NCI-H82 treated with DMSO at 0.1 percent for 48 hours (cell line): Measurements from ENCODE around the gene KLHDC8B.

Experiments
- DNase-seq: peaks from one replicate; lab custom pipeline; 2025; ENCODE audit not compliant: unreplicated experiment; lab: John Stamatoyannopoulos, UW

KLHDC8B gene

DNA sequence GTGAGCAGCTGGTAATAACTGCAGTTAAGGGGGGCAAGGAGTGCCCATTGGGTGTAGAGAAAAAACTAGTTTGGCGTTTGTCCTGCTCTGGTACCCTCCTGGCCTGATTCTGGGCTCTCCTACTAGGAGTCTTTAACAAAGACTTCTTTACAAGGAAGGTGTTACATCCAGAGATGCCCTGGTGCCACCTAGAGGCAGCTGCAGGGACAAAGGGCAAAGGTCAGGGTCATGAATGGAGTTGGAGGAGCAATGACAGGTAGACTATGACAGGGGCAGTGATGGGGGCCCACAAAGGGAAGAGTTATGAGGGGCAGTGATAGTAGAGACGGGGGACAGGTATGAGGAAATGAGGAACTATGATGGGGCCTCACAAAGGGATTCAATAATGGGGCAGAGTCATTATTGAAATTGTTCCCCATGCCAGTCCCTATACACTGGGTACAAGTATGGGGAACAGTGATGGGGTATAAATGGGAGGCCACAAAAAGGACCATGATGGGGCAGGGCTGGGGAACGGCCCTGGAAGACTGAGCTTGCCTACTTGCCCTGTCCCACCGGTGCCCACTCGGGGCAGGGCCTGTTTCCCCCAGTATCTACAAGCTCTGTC, 13.2 kb upstream of the KLHDC8B start:
- peak; percentile 1 for DNase-seq

DNA sequence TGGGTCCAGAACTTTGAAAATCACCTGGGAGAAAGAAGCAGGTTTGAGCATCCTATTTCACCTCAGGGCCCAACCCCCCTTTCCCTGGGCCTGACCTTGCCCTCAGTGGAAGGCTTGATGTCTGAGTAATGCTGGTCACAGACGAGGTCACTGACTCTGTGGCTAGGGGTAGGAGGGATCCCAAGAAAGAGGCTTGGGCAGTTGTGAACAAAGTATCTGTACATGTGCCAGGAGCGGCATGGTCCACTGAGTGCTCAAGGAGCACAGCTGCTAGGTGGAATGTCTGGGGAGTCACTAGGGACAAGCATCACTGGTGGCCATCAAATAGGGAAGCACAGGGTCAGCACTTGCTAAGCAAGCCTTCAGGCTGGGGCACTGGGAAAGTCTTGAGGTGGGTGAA, 12.6 kb upstream of the KLHDC8B start:
- no peak for DNase-seq

DNA sequence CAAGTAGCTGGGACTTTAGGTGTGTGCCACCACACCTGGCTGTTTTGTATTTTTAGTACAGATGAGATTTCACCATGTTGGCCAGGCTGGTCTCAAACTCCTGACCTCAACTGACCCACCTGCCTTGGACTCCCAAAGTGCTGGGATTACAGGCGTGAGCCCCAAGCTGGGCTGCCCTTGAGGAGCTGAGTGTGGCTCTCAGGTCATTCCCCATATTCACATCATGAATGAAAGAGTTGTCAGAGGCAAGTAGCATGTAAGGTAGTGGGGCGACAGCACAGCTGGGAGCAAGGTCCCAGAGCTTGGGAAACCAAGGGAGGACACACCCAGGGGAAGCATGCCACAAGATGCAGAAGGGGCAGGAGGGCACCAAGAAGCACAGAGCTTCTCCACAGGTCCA, 10.2 kb upstream of the KLHDC8B start:
- DNase-seq, result no peak

DNA sequence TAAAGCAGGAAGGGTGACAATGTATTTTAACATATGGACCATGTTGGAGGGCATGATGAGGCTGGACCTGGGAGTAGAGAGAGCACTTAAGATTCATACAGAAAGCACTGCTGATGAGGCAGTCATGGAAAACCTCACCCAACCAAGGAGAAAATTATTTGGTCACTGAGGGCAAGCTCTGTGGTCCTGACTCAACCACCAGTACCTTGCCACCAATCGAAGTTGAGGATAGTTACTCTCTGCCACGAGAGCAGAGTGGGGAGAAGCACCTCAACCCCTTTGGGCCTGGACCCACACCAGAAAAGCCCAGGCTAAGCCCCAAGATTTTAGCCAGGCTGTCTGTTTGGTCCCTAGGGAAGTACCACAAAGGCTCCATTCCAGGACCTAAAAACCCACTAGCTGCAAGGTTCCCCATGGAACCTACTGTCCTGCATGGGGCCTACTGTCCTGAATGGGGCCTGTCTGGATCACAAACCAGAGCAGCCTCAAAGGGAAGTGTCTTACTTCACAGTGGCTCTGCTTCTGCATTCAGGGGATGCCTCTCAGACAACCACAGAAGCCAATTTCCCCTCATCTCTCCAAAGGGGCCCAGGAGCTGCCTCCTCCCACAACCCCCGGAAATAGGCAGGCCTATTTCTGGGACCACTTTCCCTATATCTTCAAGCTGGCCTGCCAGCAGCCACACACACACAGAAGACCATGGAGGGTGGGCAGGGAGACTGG, 9.4 kb upstream of the KLHDC8B start:
- no peak for DNase-seq

DNA sequence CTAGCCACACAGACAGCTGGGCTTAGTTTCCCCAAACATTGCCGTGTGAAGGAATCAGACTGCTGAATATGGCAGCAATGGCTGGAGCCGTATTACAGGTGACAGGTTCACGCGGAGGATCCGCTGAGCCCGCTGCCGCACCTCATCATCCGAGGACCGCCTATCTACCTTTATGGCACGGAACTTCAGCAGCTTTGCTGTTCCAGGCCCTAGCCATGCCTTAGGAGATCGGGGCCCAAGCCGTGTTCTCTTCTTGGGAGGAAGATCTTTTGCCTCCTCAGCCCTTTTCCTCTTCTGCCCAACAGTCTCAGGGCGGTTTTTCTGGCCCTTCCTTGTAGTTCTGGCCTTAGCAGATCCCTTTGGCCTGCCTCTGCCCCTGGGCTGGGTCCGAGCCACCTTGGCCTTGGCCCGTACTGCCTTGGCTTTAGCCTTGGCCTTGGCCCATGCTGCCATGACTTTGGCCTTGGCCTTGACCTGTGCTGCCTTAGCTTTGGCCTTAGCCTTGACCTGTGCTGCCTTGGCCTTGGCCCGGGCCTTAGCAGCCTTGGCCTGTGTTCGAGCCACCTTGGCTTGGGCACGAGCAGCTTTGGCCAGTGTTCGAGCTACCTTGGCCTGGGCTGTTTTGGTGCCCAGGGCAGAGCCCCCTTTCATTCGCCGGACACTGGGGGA, 8.5 kb upstream of the KLHDC8B start:
- no peak for DNase-seq

DNA sequence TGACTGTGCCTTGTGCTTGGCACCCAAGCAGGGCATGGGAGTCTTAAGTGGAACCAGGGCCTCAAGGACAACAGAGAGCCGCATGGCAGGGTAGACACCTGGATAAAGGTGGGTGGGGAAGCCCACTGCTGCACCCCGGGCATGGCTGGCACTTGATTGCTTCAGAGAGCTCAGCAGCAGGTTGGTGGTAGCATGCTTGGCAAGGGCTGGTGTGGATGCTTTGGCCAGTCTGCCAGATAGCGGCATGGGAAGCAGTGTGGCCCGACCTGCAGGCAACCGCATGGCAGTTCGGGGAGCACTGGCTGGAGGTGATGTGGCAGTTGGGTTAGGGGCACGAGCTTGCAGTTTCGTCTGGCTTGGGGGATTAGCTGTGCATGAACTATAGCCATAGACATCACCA, 7.8 kb upstream of the KLHDC8B start:
- DNase-seq, result no peak

DNA sequence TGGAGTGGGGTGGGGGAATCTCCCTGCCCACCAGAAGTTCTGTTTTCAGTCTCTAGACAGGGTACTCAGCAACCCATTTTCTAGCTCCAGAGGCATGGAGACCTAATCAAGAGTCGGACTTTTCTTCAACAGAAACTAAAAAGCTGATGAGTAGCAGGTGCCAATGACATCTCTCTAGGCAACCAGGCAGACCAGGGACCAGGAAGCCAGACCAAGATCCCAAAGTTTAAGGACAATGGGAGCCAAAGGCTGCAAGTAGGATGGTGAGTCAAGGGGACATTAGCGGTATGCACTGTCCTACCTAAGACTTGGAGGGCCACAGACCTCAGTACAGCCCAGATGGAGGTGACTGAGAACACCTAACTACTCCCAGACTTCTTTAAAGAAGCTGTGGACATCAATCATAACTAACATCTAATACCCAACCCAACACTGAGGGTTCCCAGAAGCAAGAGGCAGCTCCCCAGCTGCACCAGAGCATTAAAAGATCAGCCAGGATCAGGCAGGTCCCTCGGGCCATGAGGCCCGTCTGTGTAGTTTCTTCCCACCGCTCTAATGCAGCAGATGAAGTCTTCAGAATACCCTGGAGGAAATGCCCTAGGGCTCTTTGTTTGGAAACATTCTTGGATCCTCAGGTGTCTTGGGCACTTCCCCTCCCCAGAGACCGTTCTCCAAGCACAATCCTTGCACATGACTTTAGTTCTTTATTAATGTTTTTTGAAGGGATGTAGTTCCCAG, 6.2 kb upstream of the KLHDC8B start:
- DNase-seq, result no peak

DNA sequence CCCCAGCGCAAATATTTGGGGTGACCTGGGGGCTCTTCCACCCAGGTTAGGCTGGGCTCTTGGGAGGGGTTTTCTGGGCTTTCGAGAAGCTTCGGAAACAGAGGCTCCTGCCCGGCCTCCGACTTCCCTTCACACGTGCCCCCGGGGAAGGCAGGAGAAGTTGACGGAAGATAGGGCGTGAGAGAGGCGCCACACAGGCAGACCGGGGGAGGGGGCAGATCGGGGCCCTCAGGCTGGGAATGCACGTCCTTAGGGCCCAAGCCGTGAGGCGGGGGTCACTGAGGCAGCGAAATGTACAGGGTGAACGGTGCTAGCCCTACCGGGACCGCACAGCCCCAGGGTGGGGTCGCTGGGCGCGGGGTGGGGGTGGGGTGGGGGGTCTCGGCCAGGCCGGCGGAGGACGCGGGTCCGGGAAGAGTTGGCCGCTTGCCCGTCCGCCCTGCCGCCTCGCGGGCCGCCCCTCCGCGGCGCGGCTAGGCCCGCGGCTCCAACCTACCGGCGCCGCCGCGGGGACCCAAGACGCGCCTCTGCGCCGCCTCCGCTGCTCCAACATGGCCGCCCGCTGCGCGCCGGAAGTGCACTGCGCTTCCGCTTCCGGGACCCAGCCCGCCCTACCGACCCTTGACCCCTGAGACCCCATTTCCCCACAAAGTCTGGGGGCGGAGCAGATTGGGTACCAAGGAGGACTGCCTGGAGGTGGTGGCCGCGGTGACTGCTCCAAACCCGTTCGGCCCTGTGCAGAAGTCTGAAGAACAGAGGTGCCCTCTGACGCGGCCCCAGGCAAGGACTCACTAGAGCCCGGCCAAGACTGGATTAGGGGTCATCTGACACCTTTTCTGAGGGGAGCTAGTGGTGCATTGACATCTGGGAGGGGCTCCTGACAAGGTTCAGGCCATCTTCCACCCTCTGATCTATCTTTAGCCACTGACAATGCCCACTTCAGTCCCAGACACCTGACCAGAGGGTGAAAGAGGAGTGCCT, 5.3 kb upstream of the KLHDC8B start, which contains the start of gene CCDC71:
CCDC71 (minus strand) TSS at position 561 of the 981 bp plus-strand sequence. CDS start 2,123 bp downstream, outside the sequence.
- DNase-seq, result no peak

DNA sequence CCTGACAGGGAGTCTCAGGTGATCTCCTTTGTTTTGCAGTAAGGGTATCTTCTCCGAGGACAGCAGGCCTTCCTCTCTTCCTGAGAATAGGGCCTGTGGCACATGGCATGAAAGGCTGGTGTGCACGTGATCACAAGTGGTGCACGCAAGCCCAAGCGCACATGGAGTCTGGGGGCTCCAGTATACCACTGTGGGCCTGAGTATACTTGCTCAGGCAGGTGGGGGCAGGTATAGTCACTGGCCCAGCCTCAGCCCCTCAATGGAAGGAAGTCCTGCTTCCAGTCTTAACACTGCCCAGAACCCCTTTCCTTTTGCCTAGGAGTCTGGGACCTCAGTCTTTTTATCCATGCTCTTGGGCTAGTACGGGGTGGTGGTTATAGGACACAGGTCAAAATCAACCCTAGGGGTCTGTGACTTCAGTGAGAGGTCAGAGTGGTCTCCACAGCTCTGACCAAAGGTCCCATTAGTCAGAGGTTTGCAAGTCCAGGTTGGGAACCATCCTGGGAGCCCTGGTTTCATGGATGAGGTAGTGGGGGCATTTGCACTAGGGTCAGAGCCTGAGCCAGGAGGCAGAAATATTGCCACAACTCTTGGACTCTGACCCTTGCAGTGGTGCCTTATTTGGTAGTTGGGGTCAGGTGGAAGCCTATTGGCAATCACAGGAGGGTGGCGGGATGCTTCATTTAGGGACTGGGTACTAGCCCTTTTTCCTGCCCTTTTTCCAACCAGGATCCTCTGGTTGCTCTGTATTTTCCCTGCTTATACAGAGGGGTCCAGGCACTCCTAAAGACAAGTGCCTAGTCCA, 4.4 kb upstream of the KLHDC8B start:
- no peak for DNase-seq

DNA sequence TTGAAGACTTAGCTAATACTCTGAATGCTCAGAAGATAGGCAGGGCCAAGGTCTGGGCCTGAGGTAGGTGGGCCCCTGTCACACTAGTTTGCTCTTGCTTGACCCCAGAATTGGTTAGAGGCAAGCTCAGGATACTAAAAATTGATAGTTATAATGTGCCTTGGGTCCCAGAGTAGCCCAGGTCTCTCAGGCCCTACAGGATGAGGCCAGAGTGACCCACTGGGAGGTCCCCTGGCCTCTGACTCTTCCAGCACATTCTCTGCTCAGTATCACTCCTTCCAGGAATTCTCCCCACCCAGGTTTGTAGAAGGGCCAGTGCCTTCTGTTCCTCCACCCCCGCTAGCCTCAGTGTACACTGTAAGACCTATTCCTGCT, 667 bp upstream of the KLHDC8B start:
- no peak for DNase-seq

DNA sequence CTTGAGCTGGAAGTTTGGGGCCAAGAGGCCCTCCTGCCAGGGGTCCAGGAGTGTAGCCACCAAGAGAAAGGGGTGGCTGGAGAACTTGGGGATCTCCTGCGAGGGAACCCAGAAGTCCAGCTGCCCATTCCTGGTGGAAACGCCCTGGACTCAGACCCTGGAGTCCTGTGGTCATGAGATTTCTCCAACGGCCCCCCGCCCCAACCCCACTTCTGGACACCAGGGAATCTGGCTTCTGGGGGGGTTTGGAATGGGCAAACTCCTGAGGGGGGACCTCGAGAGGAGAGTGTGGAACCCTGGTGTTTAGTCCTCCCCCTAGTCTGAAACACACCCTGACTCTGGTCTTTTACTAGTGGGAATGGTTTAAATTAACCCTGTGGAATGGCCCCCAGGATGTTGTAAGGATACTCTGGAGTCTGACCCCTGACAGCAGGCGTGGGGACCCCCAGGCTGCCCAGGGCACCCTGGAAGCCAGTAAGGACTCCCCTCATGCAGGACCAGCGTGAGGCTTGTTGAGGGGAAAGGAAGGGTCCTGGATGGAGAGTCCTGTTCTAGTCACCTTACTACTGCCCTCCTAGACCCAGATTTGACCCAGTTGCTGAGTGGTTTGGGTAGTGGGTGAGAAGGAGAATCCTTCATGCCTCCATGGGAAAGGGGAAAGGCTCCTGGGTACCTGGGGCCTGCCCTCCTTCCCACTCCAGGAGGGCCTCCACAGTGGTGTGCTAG, 540 bp downstream of the KLHDC8B start:
- no peak for DNase-seq

DNA sequence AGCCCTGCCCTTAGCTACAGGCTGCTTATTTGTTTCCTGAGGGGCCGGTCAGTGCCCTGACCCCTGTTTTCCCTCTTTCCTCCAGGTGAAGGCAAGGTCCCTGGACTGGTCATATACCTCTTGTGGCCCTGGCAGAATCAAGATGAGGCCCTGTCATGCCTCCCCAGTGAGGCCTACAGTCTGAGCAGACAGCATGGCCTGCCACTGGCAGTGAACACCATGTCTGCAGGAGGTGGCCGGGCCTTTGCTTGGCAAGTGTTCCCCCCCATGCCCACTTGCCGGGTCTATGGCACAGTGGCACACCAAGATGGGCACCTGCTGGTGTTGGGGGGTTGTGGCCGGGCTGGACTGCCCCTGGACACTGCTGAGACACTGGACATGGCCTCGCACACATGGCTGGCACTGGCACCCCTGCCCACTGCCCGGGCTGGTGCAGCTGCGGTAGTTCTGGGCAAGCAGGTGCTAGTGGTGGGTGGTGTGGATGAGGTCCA, 1.2 kb downstream of the KLHDC8B start:
- no peak for DNase-seq

DNA sequence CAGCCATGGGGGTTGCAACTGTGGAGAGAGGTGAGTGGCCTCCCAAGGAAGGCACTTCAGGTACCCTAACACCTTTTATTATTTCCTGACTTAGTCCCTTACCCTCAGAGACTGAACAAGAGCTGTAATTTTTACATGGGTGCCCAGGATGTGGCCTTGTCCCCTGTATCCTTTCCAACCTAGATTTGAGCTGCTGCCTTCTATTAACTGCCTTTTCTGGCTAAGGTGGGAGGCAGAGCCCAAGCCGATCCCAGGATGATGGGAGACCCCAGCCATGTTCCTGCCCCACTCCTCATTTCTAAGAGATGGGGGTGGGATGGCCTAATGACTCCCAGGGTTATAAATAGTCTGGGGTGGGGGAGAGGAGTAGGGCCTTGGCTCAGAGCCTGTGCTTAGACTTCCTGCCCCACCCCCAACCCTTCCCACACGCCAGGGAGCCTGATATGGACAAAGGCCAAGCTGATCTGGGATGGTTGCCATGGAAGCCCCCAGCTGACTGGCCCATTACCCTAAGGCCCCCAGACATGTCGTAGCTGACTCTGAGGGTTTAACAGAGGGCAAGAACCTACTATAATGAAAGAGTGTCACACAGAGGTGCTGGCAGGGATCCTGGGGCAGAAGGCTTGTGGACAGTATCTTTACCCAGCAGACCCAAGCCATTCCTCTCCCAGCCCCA, 1.9 kb downstream of the KLHDC8B start:
- peak; percentile 31 for DNase-seq

DNA sequence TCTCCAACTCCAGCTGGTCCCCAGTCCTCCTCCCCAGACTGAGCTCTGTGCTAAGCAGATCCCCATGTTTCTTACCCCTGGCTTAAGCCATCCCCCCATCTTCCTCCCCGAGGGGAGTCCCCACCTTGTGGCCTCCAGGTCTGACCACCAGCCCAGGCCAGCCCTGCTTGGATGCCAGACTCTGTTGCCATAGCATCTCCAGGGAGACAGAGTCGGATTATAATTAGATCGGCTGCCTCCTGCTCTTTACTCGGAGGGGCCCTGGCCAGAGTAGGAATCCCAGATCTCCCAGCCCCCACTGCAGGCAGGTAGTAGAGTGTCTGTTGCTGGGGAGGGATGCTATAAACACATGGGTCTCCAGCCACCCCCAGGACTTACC, 2.4 kb downstream of the KLHDC8B start:
- DNase-seq, result peak; percentile 67

DNA sequence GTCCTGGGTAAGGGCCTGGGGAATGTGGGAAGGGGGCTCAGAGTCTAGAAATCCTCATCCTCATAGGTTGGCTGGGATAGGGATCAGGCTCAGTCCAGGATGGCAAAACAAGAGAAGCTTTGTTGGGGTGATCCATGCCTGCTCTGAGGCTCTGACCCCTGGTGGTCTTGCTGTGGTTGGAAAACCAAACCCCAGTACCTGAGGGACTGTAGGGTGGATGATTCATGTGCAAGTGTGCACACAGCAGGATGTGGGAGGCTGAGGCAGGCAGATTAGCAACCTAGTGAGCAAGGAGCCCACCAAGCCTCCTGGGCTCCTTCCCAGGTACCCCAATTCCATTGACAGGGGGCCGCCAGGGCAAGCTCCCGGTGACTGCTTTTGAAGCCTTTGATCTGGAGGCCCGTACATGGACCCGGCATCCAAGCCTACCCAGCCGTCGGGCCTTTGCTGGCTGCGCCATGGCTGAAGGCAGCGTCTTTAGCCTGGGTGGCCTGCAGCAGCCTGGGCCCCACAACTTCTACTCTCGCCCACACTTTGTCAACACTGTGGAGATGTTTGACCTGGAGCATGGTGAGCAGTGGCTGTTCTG, 3.1 kb downstream of the KLHDC8B start:
- DNase-seq, result no peak

DNA sequence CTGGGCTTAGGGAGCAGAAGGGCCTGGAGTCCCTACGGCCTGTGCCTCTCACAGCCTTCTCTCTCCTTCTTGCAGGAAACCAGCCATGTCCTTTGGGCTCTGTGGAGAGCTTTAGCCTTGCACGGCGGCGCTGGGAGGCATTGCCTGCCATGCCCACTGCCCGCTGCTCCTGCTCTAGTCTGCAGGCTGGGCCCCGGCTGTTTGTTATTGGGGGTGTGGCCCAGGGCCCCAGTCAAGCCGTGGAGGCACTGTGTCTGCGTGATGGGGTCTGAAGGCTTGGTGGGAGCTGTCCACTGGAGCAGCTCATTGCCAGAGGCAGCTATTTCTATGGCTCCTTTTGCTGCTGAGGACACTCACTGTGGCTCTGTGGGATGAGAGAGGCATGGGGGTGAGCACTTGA, 4.1 kb downstream of the KLHDC8B start:
- no peak for DNase-seq

DNA sequence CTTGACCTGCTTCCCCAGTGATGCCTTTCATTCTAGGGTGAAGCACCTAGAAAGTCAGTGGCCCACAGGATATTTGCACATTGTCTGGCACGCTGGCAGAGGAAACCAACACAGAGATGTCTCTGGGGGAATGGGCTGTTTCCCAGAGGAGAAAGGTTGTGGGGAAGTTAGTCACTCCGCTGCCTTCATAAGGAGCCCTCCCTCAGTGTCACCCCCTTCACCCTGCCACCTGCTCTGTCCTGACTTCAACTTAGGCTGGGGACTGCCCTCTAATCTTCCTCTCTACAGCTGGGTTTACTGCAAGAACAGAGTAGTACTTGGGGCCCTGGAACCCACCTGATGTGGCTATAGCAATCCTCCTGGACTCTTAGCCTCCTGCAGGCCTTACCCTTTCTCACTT, 5.7 kb downstream of the KLHDC8B start:
- peak; percentile 13 for DNase-seq

DNA sequence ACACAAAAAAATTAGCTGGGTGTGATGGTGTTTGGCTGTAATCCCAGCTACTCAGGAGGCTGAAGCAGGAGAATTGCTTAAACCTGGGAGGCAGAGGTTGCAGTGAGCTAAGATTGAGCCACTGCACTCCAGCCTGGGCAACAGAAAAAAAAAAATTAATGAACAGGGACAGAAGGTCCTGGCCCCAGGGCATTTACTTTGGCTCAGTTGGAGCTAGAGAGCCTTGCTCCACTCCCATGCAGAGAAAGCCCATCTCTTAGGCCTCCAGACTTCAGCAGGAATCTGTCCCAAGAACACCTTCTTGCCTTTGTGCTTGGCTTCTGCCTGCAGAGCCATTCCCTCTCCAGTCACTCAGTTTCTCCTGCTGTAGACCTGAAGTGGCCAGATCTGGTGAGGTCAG, 8.7 kb downstream of the KLHDC8B start:
- no peak for DNase-seq
